Tibial nerve (tissue), 4 donors: ENCODE results near the gene PPFIBP1.

Experiments used
- EP300 ChIP-seq, 2 donors: sonication (generic); formaldehyde crosslinking; IDR thresholded peaks; one replicate each; pipeline ENCODE4 v1.6.1; 2017; ENCODE audit warnings: antibody characterized with exemption in 2 of 2, mild to moderate bottlenecking in 1 of 2
- POLR2A ChIP-seq, 2 donors: fragments of 450-650 bp; IDR thresholded peaks; one replicate each; pipeline ENCODE4 v1.6.1; 2017; ENCODE audit warnings: antibody characterized with exemption in 2 of 2, mild to moderate bottlenecking in 2 of 2, moderate library complexity in 2 of 2
- TF ChIP-seq, protein P1 (sequence below), 5 experiments: fragments of 200-600 bp in 3 of 5; fragments of 450-650 bp in 2 of 5; sonication (generic) in 3 of 5; IDR thresholded peaks; one replicate each; pipeline ENCODE4 v1.5.1; 2016 to 2019; ENCODE audit warnings: antibody characterized with exemption in 5 of 5, mild to moderate bottlenecking in 3 of 5, moderate library complexity in 2 of 5

DNA sequence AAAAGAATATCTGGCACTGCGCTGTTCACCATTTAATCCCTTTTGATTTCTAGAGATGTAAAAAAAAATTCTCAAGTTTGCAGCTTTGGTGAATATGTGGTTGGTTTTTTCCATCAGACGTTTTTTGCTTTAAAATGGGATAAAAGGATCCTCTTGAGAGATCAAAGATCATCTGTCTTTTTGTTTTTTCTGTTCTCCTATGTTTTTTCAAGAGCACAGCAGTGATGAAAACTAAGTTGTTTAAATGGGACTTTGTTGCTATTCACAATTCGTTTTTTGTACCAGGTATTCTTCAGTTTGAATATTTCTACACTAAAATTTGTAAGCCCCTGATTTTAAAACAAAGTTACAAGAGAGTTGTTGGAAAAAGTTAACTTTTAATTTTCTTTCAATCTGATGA is 142.5 kb downstream of the PPFIBP1 start:
- TF ChIP-seq, protein P1, sequence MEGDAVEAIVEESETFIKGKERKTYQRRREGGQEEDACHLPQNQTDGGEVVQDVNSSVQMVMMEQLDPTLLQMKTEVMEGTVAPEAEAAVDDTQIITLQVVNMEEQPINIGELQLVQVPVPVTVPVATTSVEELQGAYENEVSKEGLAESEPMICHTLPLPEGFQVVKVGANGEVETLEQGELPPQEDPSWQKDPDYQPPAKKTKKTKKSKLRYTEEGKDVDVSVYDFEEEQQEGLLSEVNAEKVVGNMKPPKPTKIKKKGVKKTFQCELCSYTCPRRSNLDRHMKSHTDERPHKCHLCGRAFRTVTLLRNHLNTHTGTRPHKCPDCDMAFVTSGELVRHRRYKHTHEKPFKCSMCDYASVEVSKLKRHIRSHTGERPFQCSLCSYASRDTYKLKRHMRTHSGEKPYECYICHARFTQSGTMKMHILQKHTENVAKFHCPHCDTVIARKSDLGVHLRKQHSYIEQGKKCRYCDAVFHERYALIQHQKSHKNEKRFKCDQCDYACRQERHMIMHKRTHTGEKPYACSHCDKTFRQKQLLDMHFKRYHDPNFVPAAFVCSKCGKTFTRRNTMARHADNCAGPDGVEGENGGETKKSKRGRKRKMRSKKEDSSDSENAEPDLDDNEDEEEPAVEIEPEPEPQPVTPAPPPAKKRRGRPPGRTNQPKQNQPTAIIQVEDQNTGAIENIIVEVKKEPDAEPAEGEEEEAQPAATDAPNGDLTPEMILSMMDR (IDR thresholded peaks at IDR 0.05), result no peak
- TF ChIP-seq POLR2A (IDR thresholded peaks at IDR 0.05) (no peak), EP300 (IDR thresholded peaks at IDR 0.05) (no peak)
